ENCODE results near the gene SLC28A3.

DNA sequence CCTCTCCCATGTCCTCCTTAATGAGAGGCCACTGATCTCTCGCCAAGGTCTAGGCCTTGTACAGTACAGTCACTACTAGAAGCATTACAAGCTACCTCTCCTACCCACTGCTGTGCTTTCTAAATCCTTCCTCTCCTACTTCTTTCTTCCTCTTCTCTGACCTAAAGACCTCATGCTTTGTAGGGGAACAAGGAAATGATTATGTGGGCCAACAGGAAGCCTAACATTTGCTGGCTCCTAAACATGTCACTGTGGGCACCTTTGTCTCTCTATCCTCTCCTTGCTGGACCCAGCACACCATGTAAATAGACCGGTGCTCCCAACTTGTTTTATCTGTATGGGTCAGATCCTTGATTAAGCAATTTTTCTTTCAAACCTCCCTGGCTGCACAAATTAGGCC, 16.7 kb downstream of the SLC28A3 start:
- TF ChIP-seq, protein P1, sequence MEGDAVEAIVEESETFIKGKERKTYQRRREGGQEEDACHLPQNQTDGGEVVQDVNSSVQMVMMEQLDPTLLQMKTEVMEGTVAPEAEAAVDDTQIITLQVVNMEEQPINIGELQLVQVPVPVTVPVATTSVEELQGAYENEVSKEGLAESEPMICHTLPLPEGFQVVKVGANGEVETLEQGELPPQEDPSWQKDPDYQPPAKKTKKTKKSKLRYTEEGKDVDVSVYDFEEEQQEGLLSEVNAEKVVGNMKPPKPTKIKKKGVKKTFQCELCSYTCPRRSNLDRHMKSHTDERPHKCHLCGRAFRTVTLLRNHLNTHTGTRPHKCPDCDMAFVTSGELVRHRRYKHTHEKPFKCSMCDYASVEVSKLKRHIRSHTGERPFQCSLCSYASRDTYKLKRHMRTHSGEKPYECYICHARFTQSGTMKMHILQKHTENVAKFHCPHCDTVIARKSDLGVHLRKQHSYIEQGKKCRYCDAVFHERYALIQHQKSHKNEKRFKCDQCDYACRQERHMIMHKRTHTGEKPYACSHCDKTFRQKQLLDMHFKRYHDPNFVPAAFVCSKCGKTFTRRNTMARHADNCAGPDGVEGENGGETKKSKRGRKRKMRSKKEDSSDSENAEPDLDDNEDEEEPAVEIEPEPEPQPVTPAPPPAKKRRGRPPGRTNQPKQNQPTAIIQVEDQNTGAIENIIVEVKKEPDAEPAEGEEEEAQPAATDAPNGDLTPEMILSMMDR (IDR thresholded peaks at IDR 0.05; ENCODE audit: control extremely low read depth in 1 of 3, insufficient read depth in 1 of 3, low read depth in 1 of 3, low read length in 3 of 3) = no peak
- TF ChIP-seq EP300 (IDR thresholded peaks at IDR 0.05; ENCODE audit: borderline replicate concordance in 1 of 2, low read depth in 2 of 2, low read length in 2 of 2) = no peak
- no peak for TF ChIP-seq JUN (IDR thresholded peaks at IDR 0.05; ENCODE audit: low read depth, low read length)
- no peak for TF ChIP-seq JUND (IDR thresholded peaks at IDR 0.05; ENCODE audit: low read length)
- TF ChIP-seq POLR2A (IDR thresholded peaks at IDR 0.05; ENCODE audit: control extremely low read depth in 1 of 2, low read depth in 2 of 2, low read length in 2 of 2) = no peak
- TF ChIP-seq HDAC2 (IDR thresholded peaks at IDR 0.05; ENCODE audit: borderline replicate concordance in 1 of 2, low read depth in 2 of 2, low read length in 2 of 2) = no peak
- TF ChIP-seq POLR2AphosphoS5 (IDR thresholded peaks at IDR 0.05; ENCODE audit: low read depth, low read length) = no peak
- TF ChIP-seq, protein P2, sequence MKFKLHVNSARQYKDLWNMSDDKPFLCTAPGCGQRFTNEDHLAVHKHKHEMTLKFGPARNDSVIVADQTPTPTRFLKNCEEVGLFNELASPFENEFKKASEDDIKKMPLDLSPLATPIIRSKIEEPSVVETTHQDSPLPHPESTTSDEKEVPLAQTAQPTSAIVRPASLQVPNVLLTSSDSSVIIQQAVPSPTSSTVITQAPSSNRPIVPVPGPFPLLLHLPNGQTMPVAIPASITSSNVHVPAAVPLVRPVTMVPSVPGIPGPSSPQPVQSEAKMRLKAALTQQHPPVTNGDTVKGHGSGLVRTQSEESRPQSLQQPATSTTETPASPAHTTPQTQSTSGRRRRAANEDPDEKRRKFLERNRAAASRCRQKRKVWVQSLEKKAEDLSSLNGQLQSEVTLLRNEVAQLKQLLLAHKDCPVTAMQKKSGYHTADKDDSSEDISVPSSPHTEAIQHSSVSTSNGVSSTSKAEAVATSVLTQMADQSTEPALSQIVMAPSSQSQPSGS (IDR thresholded peaks at IDR 0.05; ENCODE audit: low read length) = no peak
